Epithelial cell of esophagus (primary cell): ENCODE measurements around the gene CCDC195.

Experiments used
- DNase-seq: peaks from one replicate; pipeline ENCODE4 v3.0.0; 2010; ENCODE audit warnings: low read depth
- H3K4me3 ChIP-seq: 2 replicates; pipeline ENCODE4 v1.5.1; 2011; ENCODE audit warnings: mild to moderate bottlenecking, low read length, control low read depth
- TF ChIP-seq, protein P1 (sequence below): IDR thresholded peaks from 2 replicates; pipeline ENCODE4 v1.5.1; 2011; ENCODE audit warnings: low read depth, mild to moderate bottlenecking, low read length, control low read depth, inconsistent platforms; ENCODE audit not compliant: insufficient read depth; ENCODE audit errors: missing control alignments

The CCDC195 gene

DNA sequence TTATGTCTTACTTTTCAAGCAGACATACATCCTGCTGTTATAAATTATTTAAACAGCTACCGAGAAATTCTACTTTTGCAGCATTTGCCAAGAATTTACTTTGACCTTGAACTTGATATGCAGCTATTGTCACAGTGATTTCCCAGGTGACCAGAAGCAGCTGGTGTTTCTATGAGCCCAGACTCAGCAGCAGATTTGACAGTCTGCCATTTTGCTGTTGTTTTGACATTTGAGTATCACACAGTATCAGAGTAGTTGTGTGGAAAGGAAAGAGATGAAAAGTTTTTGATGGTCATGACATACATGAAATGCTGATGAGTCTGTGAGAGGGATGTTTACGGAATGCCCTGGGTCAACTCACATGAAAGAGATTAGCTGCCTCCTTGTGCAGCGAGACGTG lies 6.6 kb upstream of the CCDC195 start:
- no peak for DNase-seq
- TF ChIP-seq, protein P1, sequence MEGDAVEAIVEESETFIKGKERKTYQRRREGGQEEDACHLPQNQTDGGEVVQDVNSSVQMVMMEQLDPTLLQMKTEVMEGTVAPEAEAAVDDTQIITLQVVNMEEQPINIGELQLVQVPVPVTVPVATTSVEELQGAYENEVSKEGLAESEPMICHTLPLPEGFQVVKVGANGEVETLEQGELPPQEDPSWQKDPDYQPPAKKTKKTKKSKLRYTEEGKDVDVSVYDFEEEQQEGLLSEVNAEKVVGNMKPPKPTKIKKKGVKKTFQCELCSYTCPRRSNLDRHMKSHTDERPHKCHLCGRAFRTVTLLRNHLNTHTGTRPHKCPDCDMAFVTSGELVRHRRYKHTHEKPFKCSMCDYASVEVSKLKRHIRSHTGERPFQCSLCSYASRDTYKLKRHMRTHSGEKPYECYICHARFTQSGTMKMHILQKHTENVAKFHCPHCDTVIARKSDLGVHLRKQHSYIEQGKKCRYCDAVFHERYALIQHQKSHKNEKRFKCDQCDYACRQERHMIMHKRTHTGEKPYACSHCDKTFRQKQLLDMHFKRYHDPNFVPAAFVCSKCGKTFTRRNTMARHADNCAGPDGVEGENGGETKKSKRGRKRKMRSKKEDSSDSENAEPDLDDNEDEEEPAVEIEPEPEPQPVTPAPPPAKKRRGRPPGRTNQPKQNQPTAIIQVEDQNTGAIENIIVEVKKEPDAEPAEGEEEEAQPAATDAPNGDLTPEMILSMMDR = no peak
- no peak overlapping the region for H3K4me3 ChIP-seq

DNA sequence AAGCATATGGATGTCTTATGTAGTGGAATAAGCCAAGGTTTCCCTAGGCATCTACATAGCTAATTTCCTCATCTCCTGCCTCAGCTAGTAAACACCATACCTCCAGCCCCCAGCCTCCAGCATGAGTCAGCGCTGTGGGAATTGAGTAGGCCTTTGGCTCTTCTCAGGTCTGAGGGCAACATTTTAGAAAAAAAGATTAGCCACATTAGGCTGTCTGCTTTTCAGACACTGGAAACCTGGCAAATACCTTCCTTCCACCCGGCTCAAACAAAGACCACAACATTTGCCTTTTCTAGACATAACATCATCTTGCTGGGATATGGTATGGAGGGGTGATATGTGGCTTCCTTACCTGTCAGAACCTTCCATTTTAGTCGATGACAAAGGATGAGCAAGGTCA lies 6.1 kb upstream of the CCDC195 start:
- TF ChIP-seq, protein P1 = no peak
- no peak overlapping the region for H3K4me3 ChIP-seq
- DNase-seq = no peak

DNA sequence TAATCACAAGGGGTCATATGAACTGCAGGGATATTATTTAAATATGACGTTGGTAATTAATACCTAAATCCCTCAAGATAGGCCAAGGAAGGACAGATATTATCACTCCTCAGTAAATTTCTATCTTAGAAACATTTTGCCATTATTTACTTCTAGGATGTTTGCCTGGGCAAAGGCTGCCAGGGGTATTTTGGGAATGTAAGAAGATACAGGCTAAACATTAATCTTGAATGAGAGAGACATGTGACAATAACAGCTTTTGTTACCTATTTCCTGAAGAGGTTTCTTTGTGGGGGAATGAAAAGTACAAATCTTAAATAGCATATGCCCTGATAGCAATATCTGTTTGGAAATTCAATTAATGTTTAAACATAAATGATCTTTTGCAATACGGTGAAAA lies 756 bp upstream of the CCDC195 start:
- no peak overlapping the region for H3K4me3 ChIP-seq
- TF ChIP-seq, protein P1 = no peak
- no peak for DNase-seq

DNA sequence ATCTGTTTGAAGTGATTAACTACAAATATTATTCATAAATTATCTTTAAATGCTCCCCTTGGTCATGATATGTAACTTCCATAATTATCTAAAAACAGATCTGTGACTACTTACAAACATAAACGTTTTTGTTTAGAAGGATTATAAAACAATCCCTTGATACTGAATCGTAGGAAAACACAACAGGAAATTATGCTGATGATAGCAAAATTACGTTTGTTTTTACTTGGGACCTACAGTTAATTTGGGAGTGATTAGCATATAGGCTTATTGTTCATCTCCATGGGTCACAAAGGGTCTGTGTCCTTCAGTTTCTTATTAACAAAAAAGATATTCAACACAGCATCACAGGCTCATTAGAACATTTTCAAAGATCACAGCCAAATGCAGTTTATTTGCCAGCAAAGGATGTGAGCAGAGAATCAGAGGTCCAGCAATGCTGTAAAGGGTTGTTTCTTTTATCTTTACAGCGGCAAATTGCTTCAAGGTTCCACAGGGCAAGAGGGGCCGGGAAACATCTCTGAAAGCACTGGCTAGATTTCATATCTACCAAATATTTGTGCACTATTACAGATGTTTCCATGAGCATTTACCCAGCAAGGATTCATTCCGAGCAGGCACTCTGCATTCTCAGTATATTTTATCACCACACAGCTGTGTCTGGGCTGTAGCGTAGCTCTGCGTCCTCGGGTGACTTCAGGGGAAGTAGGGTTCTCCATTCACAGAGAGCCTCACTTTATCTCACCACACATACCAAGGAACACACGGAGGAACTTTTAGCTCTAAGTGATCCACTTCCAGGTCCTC lies 4.1 kb downstream of the CCDC195 start:
- no peak overlapping the region for H3K4me3 ChIP-seq
- TF ChIP-seq, protein P1 = no peak
- no peak for DNase-seq

DNA sequence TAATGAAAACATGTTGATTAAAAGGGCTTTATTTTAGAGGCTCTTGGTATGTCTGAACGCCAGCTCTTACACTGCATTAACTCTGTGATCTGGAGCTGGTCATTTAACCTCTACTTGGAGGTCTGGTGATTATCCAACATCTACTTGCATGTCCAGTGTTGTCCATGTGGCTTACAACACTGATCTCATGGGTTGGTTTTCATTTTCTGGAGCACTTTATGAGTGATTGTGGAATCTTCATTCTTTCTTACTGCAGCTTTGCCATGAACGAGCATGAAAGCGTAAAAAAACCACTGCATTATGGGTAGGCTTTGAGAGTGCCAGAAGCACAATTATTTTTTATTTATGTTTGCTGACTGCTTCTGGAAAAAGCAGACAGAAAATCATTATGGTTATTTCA lies 4.8 kb downstream of the CCDC195 start:
- TF ChIP-seq, protein P1 = no peak
- H3K4me3 ChIP-seq = no peak overlapping the region
- DNase-seq = no peak

DNA sequence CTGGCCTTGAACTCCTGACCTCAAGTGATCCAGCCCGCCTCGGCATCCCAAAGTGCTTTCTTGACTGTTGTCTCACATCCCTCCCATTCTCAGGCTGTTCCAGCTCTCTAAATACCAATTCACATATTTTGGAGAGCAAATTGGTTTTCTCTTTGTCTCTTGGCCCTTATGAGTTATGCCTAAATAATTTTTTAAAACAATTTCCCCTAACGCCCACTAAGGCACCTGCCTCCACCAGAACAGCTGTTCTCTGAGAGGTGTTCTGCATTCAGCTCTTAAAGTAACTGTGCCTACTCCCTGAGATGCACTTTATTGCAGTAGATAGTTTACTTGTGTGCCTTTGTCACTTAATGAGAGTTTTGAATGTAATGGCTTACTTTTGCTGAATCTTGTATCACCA lies 6.9 kb downstream of the CCDC195 start:
- no peak overlapping the region for H3K4me3 ChIP-seq
- no peak for DNase-seq
- TF ChIP-seq, protein P1 = no peak

DNA sequence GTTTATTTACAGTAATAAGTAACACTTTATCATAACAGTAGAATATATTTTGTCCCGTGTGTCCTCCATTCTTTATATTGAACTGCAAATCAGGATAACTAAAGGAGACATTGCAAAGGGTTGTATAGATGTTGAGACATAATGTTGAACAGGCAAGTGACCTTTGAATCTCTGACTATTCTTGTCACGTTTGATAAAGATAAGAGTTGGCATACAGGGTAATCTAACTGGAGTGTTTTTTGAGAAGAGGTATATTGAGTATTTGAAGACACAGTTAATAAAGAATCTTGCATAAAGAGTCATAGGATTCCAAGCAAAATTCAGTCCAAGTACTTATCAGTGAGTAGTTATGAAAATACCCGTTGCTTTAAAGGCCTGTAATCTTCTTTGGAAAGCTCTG lies 21.7 kb downstream of the CCDC195 start:
- no peak overlapping the region for H3K4me3 ChIP-seq
- TF ChIP-seq, protein P1 = no peak
- no peak for DNase-seq
